Astrocyte of the spinal cord (primary cell): ENCODE data around the gene MYL6.

ENCODE experiments used
- DNase-seq: peaks from one replicate; pipeline ENCODE4 v3.0.0; 2011; ENCODE audit warnings: low read depth, low spot score
- H3K4me3 ChIP-seq: 2 replicates; pipeline ENCODE4 v1.5.1; 2011; ENCODE audit warnings: low read depth, mild to moderate bottlenecking, low read length, moderate library complexity
- CTCF ChIP-seq: IDR thresholded peaks from 2 replicates; pipeline ENCODE4 v1.5.1; 2012; ENCODE audit warnings: low read depth, mild to moderate bottlenecking, low read length, inconsistent platforms
- in situ Hi-C: cut with HindIII; loops from 2 replicates; pipeline ENCODE4 v1.10.0; 2017; ENCODE audit warnings: low sequenced_read_pairs

Gene MYL6

DNA sequence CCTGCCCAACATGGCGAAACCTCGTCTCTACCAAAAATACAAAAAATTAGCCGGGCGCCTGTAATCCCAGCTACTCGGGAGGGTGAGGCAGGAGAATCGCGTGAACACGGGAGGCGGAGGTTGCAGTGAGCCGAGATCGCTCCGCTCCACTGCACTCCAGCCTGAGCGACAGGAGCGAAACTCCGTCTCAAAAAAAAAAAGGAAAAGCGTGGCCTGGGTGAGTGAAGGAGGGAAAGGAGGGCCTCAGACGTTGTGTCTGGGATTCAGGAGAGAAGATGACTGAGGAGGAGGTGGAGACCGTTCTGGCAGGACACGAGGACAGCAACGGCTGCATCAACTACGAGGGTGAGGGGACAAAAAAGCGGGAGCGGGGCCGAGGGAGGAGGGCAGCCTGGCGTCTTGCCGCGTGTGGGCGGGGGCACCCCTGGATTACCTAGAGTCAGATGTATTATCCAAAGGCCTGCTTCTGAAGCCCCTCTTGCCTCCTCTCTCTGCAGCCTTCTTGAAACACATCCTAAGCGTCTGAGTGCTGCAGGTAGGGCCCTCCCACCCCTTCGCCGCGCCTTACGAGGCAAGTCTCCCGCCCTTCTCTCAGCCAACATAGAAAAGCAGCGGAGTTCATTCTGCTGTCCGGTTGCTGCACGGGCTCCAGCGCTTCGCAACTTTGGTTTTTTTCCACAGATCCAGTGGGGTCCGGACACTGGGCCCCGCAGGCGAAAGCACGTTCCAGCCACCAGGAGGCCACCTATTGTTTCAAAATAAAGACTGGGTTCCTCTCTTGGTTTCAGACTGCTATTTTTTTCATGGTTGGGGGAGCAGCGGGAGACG, 744 bp upstream of the MYL6 start:
- DNase-seq = peak; percentile 88
- H3K4me3 ChIP-seq = peak overlapping the region; percentile 83
- in situ Hi-C loops = no loop called here
- TF ChIP-seq CTCF = peak; percentile 72

- peak overlapping the region; percentile 83 for H3K4me3 ChIP-seq
- in situ Hi-C loops = no loop called here
- TF ChIP-seq CTCF = no peak
- peak; percentile 70 for DNase-seq
Observed at GRCh38 chr12:56158926-56159461, 835 bp downstream of the MYL6 start.

DNA sequence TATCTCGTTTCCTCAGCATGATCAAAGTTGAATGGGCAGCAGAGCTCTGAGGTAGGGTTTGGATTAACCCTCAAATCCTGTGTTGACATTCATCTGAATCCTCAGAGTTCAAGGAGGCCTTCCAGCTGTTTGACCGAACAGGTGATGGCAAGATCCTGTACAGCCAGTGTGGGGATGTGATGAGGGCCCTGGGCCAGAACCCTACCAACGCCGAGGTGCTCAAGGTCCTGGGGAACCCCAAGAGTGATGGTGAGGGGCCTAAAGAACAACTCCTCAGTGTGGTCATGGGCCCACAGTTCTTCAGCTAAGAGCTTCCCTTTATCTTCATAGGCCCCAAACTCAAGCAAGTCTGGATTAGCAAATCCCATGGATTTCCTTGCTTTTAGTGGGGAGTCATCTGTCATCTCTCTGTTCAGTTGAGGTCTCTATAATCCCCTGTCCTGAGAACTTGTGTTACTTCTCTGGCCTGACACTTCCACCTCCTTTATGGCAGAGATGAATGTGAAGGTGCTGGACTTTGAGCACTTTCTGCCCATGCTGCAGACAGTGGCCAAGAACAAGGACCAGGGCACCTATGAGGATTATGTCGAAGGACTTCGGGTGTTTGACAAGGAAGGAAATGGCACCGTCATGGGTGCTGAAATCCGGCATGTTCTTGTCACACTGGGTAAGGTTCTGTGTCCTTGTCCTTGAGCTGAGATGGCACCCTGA, 1.5 kb downstream of the MYL6 start:
- DNase-seq = no peak
- TF ChIP-seq CTCF = no peak
- in situ Hi-C loops = no loop called here
- peak overlapping the region; percentile 83 for H3K4me3 ChIP-seq

GRCh38 chr12:56160193-56160763, 2.1 kb downstream of the MYL6 start:
- no peak for TF ChIP-seq CTCF
- in situ Hi-C loops = no loop called here
- peak overlapping the region; percentile 83 for H3K4me3 ChIP-seq
- DNase-seq = no peak

- peak overlapping the region; percentile 83 for H3K4me3 ChIP-seq
- DNase-seq = no peak
- TF ChIP-seq CTCF = no peak
- in situ Hi-C loops = no loop called here
Observed at GRCh38 chr12:56160894-56161689, 2.9 kb downstream of the MYL6 start.
